Fibroblast of pulmonary artery (primary cell): ENCODE data around the gene SPATA31A3.
"Not testable (repeated sequence)": the region's sequence is repeated elsewhere in the genome, so short reads cannot be mapped to it uniquely, and the experiment has no call there.

ENCODE experiments used
- DNase-seq: peaks from one replicate; pipeline ENCODE4 v3.0.0-alpha.2; 2010; ENCODE audit warnings: low read depth
- H3K4me3 ChIP-seq: replicated peaks from 2 replicates; pipeline ENCODE4 v1.5.1; 2011; ENCODE audit warnings: low read depth, mild to moderate bottlenecking, control low read depth, low read length, moderate library complexity

Gene SPATA31A3

DNA sequence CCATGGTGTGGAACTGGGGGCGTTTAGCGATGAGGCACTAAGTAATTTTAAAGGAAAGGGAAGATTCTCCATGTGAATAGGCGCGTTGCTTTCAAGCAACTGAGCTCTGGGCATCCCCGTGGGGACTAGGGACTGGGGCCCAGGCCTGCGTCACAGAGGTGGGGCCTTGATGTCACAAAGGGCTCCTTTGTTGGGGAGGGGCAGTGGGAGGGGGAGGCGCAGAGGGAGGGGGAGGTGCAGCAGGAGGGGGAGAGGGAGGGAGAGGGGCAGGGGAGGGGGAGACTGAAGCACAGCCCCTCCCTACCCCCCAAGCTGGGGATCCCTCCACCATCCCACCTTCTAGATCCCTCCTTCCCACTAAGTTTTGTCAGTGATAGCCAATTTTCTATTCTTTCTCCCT is at the start of gene SPATA31A3:
Gene SPATA31A3, minus strand, starts transcription at position 101 of the 400 bp plus-strand sequence. Its CDS starts 29 bp downstream, at position 72.
- not testable (repeated sequence) for DNase-seq

GRCh38 chr9:66952576-66952975 is 39.8 kb downstream of the SPATA31A3 start:
- H3K4me3 ChIP-seq = not testable (repeated sequence)
- peak; percentile 32 for DNase-seq

More for the DNA sequence above, at the start of gene SPATA31A3:
- H3K4me3 ChIP-seq = not testable (repeated sequence)

DNA sequence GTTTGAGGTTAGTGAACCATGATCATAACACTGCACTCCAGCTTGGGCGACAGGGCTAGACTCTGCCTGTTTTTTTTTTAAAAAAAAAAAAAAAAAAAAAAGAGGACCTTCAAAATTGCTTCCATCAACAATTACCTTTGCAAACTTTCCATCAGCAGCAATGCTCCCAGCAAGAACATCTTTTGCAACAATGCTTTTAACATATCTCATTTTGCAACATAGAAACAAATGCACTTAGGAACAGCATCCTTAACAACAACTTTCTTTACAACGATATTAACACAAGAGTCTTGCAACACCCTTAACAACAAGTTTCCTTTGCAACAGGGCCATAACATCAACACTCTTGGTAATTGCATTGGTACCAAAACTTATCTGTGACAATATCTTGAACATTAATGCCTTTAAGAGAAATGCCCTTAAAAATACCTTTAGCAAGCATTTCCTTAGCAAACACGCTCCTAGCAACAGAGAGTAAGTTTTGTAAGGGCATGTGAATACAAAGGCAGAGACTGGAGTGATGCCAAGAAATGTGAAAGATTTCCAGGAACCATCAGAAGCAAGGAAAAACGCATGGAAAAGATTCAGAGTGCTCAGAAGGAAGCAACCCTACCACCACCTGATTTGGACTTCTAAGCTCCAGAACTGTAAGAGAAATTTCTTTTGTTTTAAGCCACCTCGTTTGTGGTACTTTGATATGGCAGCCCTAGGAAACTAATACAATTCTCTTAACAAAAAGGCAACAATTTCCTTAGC is 49.8 kb downstream of the SPATA31A3 start:
- H3K4me3 ChIP-seq = not testable (repeated sequence)
- DNase-seq = peak; percentile 77

GRCh38 chr9:66939878-66940830 is 52.2 kb downstream of the SPATA31A3 start:
- not testable (repeated sequence) for H3K4me3 ChIP-seq, DNase-seq

DNA sequence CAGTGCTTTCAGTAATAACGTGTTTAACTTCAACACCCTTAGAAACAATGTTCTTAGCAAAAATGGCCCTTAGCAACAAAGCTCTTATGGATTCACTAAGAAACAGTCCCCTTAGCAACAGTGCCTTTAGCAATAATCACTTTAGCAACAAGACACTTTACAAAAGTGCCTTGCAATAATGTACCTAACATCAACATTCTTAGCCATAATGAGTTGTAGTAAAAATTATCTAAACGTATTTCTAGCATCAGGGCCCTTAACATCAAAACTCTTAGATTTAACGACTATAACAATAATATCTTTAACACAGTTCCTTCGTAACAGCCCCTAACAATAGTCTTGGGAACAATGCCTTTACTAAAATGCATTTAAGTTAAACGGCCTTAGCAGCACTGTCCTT is 54.0 kb downstream of the SPATA31A3 start:
- H3K4me3 ChIP-seq = not testable (repeated sequence)

DNA sequence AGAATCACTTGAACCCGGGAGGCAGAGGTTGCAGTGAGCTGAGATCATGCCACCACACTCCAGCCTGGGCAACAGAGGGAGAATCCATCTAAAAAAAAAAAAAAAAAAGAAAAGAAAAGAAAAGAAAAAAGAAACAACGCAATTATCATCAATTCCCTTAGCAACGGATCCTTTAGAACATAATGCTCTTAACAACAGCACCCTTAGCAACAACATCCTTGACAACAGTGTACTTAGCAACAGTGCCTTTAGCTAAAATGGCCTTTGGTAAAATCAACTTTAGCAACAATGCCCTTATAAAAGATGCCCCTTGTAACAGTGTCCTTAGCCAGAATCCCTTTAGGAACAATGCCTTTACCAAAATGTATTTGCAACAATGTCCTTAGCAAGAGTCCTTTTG is 54.7 kb downstream of the SPATA31A3 start:
- H3K4me3 ChIP-seq, DNase-seq: not testable (repeated sequence)

More for the DNA sequence above, 54.0 kb downstream of the SPATA31A3 start:
- not testable (repeated sequence) for DNase-seq
